GM21526 (cell line): ENCODE data around the gene AKAP13.

ENCODE experiments used
- ATAC-seq: cut with Tn5 transposase; IDR thresholded peaks from one replicate; pipeline ENCODE4 v1.9.1; 2021; ENCODE audit warnings: moderate library complexity; ENCODE audit not compliant: unreplicated experiment, low FRiP score

The AKAP13 gene

DNA sequence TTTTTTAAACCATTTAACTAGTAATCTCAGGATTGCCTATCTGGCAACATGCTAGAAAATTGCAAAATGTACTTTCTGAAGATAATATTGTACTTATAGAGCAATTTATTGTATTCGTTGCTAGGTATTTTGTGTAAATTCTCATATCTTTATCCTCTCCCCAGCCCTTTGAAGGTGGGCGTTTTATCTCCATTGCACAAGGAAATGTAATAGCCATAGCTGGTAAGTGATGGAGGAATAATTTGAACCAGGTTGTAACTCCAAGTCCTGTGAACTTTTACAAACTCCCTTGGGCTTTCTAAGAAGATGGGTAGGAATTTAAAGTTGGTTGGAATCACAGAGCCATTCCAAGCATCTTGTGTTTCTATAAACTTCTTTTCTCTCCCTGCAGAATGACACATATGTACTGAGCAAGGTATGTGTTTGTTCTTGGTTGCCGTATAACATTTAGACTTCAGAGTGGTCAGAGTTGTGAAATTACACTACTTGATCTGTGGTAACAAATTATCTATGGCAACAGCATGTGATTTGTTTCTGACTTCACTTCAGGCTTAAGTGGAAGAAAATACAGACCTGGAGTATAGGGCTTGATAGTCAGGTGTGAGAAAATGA is 170.9 kb downstream of the AKAP13 start:
- ATAC-seq = no peak

DNA sequence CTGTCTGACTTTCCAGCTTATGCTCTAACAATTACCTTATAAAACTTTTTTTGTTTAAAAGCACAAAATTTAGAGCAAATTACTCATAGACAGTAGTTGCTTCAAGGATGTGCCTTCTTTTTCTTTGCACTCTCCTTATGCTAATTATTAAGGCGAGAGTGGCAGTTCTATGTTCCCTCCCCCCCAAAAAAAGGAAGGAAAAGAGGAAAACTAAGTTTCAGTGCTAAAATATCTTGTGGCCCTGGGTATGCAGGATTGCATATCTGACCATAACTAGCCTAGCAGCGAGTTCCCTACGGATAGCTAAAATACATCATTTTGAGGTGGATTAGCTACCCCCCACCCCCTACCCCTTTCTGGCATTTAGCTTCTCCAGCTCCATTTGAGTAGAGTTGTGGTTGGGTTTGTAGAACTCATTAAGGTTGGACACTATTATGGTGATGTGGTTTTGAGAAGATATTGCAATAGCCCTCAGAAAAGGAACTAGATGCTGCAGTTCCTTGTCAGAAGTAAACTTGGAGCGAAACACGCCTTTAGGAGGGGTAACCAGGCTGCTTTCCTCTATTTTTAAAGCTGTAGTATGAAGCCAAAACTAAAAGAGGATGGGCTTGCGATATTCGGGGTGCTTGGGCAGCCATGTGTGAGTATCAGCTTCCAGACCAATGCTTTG is 174.6 kb downstream of the AKAP13 start:
- ATAC-seq = no peak

DNA sequence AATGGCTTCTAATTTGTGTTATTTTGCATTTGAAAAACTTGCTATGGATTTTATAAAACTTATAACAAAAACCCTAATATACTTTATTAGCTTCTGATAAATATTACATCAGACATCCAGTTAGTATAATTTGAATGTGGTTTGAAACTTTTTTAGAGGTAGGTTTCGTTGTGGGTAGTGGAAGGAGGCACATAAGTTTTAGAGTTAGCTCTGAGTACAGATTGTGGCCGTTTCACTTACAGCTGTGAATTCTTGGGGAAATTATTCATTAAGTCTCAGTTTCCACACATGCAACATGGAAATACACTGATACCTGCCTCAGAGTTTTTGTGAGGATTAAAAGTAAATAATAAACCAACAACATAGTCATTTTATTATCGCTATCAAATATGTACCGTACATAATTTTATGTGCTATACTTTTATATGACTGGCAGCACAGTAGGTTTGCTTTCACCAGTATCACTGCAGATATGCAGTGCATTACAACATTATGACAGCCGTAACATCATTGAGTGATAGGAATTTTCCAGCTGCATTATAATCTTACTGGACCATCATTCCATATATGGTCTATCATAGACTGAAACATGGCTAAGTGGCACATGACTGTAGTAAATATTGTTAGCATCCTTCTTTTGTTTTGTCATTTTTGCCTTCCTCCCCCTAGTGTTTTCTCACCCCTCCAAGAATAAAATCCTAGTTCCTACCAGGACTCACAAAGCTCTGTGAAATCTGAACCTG is 175.6 kb downstream of the AKAP13 start:
- no peak for ATAC-seq

DNA sequence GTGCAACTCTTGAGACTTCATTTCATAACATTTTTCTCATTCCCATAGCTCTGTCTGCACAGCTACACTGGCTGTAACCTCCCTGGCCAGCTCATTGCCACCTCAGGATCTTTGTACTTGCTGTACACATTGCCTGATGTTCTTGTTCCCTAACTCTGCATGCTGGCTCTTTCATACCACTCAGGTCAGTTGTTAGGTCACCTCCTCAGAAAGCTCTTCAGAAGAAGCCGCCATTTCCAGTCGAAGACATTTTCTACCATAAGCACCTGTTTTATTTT is 176.2 kb downstream of the AKAP13 start:
- ATAC-seq = no peak

DNA sequence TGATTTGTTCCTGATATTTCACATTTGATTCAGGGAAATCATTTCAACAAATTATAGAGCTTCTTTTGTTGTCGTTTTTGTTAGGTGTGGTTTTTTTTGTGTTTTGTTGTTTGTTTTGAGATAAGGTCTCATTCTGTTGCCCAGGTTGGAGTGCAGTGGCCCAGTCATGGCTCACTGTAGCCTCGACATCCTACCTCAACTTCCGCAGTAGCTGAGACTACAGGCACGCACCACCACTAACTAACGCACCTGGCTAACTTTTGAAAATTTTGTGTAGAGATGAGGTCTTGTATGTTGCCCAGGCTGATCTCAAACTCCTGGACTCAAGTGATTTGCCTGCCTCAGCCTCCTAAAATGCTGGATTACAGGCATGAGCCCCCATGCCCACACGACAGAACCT is 177.0 kb downstream of the AKAP13 start:
- ATAC-seq = no peak

DNA sequence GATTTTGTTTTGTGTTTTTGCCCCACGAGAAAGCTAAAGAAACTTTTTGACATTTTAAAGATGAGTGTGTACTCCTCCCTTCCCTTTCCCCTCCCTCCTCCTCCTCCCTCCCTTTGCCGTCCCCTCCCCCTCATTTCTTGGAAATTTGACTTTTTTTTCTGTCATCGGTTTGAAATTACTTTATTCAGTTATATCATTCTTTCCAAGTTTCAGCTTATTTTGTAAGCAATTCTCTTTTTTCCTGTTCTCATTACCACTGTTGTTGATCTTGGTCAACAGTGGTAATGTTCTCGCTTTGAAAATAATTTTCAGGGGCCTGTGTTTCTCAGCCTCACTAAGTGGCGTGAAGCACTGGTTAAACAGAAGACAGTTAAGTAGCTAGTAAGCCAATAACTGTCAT is 178.4 kb downstream of the AKAP13 start:
- ATAC-seq = no peak

DNA sequence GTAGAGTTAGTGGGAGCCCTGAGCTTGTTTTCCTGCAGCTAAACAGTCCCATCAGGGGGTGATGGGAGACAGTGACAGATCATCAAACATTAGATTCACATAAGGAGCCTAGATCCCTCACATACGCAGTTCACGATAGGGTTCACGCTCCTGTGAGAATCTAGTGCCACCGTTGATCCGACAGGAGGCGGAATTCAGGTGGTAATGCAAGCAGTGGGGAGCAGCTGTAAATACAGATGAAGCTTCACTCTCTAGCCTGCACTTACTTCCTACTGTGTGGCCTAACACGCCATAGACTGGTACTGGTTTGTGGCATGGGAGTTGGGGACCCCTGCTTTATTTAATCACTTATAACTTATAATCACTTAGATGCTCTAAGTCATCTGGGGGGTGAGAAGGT is 179.1 kb downstream of the AKAP13 start:
- no peak for ATAC-seq

DNA sequence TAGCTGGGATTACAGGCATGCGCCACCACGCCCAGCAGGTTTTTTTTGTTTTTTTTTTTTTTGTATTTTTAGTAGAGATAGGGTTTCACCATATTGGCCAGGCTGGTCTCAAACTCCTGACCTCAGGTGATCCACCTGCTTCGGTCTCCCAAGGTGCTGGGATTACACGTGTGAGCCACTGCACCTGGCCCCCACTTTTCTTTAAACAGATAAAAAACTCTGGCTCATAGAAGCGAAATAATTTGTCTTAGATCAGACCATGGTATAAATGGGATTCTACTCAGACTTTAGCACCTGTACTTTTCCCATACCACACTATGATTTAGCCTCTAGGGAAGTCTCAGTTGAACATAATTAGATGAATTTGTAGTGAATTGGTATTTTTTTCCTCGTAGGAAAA is 182.4 kb downstream of the AKAP13 start:
- no peak for ATAC-seq

DNA sequence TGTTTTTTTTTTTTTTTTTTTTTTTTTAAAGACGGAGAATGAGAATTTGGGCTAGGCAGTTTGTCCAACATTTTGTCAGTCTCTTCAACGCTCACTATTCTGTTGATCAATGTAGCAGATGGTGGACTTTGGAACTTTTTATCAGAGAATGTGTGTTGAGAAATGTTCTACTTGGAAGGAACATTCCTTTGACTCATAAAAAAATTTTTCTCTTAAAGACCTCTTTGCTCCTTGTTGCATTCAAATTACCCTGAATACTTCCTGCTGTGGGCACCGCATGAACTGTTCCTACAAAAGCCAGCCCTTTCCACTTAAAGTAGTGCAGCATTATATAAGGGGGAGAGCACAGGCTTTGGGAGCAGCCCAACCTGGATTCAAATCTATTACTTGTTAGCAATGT is 182.9 kb downstream of the AKAP13 start:
- ATAC-seq = no peak

DNA sequence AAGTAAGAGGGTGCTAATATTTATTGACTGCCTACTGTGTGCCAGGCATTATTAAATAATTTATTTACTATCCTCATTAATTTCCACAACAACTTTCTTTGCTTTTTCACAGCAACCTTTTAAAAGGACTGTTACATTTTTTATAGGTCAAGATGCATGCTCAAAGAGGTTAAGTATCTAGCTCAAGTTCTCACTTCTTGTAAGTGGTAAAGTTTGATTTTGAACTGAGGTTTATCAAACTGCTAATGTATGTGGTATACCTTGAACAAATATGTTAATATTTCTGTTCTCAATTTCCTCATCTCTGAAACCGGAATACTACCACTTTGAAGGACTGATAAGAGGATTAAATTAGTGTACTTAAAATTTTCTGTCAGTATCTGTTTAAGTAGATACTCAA is 183.3 kb downstream of the AKAP13 start:
- ATAC-seq = no peak

DNA sequence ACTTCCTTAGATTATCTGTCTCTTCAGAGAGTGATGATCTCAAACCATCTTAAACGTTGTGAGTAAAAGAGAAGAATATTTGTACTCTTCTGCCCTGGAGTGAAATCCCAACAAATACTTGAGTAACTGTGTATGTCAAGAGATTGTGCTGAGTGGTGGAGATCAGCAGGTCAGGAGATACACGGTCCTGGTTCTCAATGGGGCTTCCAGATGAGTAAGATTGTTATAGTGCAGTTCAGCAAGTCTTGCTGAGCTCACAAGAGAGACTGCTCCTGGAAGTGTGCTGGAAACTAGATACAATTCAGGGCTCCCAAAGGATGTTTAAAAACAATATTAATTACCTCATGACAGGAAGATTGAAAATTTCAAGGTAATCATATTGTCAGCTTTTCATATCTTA is 184.3 kb downstream of the AKAP13 start:
- ATAC-seq = no peak

DNA sequence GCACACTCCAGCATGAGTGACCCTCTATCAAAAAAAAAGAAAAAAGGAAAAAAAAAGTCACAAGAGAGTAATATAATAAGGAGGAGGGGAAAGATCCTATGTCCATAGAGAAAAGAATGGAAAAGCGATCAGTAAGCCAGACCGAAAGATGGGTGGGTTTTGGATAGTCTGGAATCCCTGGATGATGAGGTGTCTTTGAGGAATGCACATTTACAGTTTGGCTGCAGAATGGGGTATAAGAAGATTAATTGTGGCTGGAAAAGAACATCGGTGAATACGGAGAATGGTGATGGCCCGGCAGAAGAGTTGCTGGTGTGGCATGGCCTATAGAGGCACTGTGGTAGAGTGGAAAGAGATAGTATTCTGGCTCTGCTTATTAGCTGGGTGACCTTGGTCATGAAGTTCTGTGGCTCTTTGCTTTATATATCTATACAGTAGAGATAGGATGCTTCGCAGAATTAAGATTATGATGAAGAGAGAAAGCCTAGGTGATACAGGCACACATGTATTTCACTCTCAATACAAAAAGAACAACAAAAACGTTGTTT is 187.9 kb downstream of the AKAP13 start:
- no peak for ATAC-seq

DNA sequence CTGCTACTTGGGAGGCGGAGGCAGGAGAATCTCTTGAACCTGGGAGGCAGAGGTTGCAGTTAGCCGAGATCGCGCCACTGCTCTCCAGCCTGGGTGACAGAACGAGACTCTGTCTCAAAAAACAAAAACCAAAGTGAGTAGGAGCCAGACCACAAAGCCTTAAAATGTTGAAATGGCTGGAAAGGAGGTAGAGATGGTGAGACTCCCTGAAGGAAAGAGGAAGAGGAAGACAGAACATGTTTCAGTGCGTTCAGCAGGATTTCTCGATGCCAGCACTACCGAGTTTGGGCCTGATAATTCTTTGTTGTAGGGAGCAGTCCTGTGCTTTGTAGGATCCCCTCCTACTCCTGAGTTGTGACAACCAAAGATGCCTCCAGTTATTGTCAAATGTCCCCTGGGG is 189.9 kb downstream of the AKAP13 start:
- no peak for ATAC-seq

DNA sequence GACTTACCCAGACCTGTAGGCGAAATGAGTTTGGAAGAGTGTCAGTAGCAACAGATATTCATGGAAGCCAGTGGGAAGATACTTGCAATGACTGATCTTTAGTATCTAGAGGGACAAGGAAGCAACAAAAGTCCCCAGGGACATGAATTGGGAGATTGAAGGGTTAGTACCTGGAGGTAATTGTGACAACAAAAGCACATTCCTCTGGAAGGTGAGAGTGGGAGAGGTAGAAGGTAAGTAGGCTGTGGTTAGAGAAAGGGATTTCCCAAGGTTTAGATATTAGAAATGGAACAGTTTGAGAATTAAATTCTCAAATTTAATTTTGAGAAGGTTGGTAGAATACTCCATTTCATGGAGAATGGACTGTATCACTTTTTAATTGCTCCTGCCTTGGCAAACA is 191.4 kb downstream of the AKAP13 start:
- ATAC-seq = no peak

DNA sequence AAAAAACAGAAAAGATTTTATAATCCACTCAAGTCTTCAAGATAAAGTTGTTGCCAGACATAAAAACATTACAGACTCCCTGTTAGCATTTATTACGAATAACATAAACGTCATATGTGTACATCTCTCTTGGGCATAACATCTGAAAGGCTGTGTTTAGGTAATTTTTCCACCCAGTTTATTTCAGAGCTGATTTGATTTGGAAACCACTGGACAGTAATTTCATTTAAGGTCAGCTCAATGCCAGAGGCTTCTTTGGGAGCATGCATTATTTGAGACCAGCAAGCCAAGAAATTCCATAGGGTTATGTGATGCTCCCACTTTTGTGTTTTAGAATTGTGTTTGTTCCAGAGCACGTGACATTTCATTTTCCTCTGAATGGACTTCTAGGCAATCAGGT is 196.0 kb downstream of the AKAP13 start:
- no peak for ATAC-seq

DNA sequence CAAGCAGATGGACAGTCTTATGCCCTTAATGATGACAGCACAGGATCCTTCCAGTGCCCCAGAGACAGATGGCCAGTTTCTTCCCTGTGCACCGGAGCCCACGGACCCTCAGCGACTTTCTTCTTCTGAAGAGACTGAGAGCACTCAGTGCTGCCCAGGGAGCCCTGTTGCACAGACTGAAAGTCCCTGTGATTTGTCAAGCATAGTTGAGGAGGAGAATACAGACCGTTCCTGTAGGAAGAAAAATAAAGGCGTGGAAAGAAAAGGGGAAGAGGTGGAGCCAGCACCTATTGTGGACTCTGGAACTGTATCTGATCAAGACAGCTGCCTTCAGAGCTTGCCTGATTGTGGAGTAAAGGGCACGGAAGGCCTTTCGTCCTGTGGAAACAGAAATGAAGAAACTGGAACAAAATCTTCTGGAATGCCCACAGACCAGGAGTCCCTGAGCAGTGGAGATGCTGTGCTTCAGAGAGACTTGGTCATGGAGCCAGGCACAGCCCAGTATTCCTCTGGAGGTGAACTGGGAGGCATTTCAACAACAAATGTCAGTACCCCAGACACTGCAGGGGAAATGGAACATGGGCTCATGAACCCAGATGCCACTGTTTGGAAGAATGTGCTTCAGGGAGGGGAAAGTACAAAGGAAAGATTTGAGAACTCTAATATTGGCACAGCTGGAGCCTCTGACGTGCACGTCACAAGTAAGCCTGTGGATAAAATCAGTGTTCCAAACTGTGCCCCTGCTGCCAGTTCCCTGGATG is 198.7 kb downstream of the AKAP13 start:
- ATAC-seq = no peak

DNA sequence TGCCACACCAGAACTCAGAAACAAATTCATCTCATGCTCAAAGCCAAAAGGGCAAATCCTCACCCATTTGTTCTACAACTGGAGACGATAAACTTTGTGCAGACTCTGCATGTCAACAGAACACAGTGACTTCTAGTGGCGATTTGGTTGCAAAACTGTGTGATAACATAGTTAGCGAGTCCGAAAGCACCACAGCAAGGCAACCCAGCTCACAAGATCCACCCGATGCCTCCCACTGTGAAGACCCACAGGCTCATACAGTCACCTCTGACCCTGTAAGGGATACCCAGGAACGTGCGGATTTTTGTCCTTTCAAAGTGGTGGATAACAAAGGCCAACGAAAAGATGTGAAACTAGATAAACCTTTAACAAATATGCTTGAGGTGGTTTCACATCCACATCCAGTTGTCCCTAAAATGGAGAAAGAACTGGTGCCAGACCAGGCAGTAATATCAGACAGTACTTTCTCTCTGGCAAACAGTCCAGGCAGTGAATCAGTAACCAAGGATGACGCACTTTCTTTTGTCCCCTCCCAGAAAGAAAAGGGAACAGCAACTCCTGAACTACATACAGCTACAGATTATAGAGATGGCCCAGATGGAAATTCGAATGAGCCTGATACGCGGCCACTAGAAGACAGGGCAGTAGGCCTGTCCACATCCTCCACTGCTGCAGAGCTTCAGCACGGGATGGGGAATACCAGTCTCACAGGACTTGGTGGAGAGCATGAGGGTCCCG is 199.7 kb downstream of the AKAP13 start:
- ATAC-seq = no peak

DNA sequence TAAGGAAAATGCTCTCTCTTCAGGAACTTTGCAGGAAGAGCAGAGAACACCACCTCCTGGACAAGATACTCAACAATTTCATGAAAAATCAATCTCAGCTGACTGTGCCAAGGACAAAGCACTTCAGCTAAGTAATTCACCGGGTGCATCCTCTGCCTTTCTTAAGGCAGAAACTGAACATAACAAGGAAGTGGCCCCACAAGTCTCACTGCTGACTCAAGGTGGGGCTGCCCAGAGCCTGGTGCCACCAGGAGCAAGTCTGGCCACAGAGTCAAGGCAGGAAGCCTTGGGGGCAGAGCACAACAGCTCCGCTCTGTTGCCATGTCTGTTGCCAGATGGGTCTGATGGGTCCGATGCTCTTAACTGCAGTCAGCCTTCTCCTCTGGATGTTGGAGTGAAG is 200.5 kb downstream of the AKAP13 start:
- ATAC-seq = no peak

DNA sequence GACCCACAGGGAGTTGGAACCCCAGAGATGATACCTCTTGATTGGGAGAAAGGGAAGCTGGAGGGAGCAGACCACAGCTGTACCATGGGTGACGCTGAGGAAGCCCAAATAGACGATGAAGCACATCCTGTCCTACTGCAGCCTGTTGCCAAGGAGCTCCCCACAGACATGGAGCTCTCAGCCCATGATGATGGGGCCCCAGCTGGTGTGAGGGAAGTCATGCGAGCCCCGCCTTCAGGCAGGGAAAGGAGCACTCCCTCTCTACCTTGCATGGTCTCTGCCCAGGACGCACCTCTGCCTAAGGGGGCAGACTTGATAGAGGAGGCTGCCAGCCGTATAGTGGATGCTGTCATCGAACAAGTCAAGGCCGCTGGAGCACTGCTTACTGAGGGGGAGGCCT is 201.1 kb downstream of the AKAP13 start:
- ATAC-seq = no peak
